Astrocyte (in vitro differentiated cells and primary cell): ENCODE results near the gene NYNRIN.

ENCODE experiments used
- CTCF ChIP-seq: IDR thresholded peaks from 2 replicates; pipeline ENCODE4 v1.5.1; 2011; ENCODE audit warnings: low read depth, mild to moderate bottlenecking, inconsistent platforms, low read length, moderate library complexity; ENCODE audit not compliant: insufficient read depth
- EZH2 ChIP-seq: IDR thresholded peaks from 2 replicates; pipeline ENCODE4 v1.6.1; 2012; ENCODE audit warnings: mild to moderate bottlenecking, low read length, inconsistent platforms; ENCODE audit not compliant: insufficient read depth

- TF ChIP-seq CTCF (no peak), EZH2 (no peak)
Observed at GRCh38 chr14:24376448-24377070, 22.2 kb upstream of the NYNRIN start.
